OCI-LY7 (cell line): Measurements from ENCODE around the gene TMEM53. TPM values are rescaled to one million over a fixed set of nuclear protein-coding genes. Genes with fewer than 3 reads are reported as not detected.

Experiments
- BruUV-seq: library from RNA; stranded (reverse); fragments of 400-500 nt; replicated peaks from 2 replicates; lab custom pipeline; 2021; lab: Mats Ljungman, UMichigan
- CTCF ChIA-PET: fragments of 300-600 bp; sonication (Branson Sonifier 250); formaldehyde crosslinking; loops from one replicate; lab custom pipeline; 2022; ENCODE audit warnings: antibody characterized with exemption; ENCODE audit not compliant: unreplicated experiment; lab: Charles Lee
- POLR2A ChIA-PET: fragments of 300-600 bp; sonication (Branson Sonifier 250); formaldehyde crosslinking; loops from one replicate; lab custom pipeline; 2022; ENCODE audit warnings: antibody characterized with exemption; lab: Charles Lee
- DNase-seq: peaks from one replicate; pipeline ENCODE4 v3.0.0-alpha.2; 2015; ENCODE audit warnings: low spot score
- H2AFZ ChIP-seq: fragments of 200-600 bp; sonication (generic), shearing (Covaris generic); 2 replicates; pipeline ENCODE4 v1.6.1; 2014; ENCODE audit warnings: mild to moderate bottlenecking, antibody characterized with exemption, low read length, moderate library complexity
- H3K27ac ChIP-seq: fragments of 200-600 bp; sonication (generic); 2 replicates; pipeline ENCODE4 v1.5.1; 2014; ENCODE audit warnings: mixed run types, low read depth, mild to moderate bottlenecking, moderate library complexity, low read length, inconsistent platforms; ENCODE audit not compliant: poor library complexity, severe bottlenecking
- H3K36me3 ChIP-seq: fragments of 200-600 bp; sonication (generic); 2 replicates; pipeline ENCODE4 v1.6.1; 2014; ENCODE audit warnings: mild to moderate bottlenecking, antibody characterized with exemption, low read length, moderate library complexity, mixed read lengths; ENCODE audit not compliant: insufficient read depth
- H3K4me1 ChIP-seq: fragments of 200-600 bp; sonication (generic); 2 replicates; pipeline ENCODE4 v1.5.1; 2014; ENCODE audit warnings: mild to moderate bottlenecking, low read length; ENCODE audit not compliant: insufficient read depth, poor library complexity, severe bottlenecking
- H3K4me2 ChIP-seq: fragments of 200-600 bp; sonication (generic); 2 replicates; pipeline ENCODE4 v1.6.1; 2014; ENCODE audit warnings: mild to moderate bottlenecking, low read length
- H3K4me3 ChIP-seq: fragments of 200-600 bp; sonication (generic); 2 replicates; pipeline ENCODE4 v1.5.1; 2014; ENCODE audit warnings: mild to moderate bottlenecking, low read depth, low read length; ENCODE audit not compliant: poor library complexity, severe bottlenecking
- H3K79me2 ChIP-seq: fragments of 200-600 bp; sonication (generic); 2 replicates; pipeline ENCODE4 v1.6.1; 2016; ENCODE audit warnings: low read depth, mild to moderate bottlenecking, low read length, moderate library complexity, mixed read lengths; ENCODE audit not compliant: insufficient read depth
- H3K9me2 ChIP-seq: fragments of 200-600 bp; sonication (generic); 2 replicates; pipeline ENCODE4 v1.6.1; 2016; ENCODE audit warnings: mild to moderate bottlenecking, low read length, mixed read lengths; ENCODE audit not compliant: insufficient read depth
- H3K9me3 ChIP-seq: fragments of 200-600 bp; sonication (generic); 2 replicates; pipeline ENCODE4 v1.6.1; 2014; ENCODE audit warnings: mild to moderate bottlenecking, mixed run types, low read length, mixed read lengths
- H4K20me1 ChIP-seq: fragments of 200-600 bp; sonication (generic); 2 replicates; pipeline ENCODE4 v1.6.1; 2014; ENCODE audit warnings: mild to moderate bottlenecking, antibody characterized with exemption, low read length, moderate library complexity, mixed read lengths; ENCODE audit not compliant: insufficient read depth
- EZH2phosphoT487 ChIP-seq: fragments of 200-600 bp; sonication (generic); IDR thresholded peaks from 2 replicates; pipeline ENCODE4 v1.6.1; 2018; ENCODE audit warnings: low read depth, borderline replicate concordance, mild to moderate bottlenecking, mixed run types, antibody characterized with exemption, low read length, moderate library complexity, mixed read lengths
- intact Hi-C: fragments of 100-400 bp; cut with micrococcal nuclease; formaldehyde crosslinking; loops from one replicate; pipeline ENCODE4 v1.10.0; 2022; ENCODE audit not compliant: unreplicated experiment
- total RNA-seq, 2 experiments: library from RNA; depleted of rRNA in 1 of 2; stranded (reverse); fragments of >200 nt in 1 of 2; shearing (Covaris generic) in 1 of 2; gene quantifications; 2 replicates each; pipeline ENCODE4 v1.2.3, GENCODE V29; 2014 to 2022
- TF ChIP-seq, protein P1 (sequence below): fragments of 200-600 bp; sonication (generic); conservative IDR thresholded peaks from 2 replicates; pipeline ENCODE4 v1.5.1; 2014; ENCODE audit warnings: mild to moderate bottlenecking, antibody characterized with exemption, low read length, moderate library complexity, mixed read lengths

Gene TMEM53
- total RNA-seq, 2 experiments from 2014 or later, result 6.6 to 8.1 TPM

DNA sequence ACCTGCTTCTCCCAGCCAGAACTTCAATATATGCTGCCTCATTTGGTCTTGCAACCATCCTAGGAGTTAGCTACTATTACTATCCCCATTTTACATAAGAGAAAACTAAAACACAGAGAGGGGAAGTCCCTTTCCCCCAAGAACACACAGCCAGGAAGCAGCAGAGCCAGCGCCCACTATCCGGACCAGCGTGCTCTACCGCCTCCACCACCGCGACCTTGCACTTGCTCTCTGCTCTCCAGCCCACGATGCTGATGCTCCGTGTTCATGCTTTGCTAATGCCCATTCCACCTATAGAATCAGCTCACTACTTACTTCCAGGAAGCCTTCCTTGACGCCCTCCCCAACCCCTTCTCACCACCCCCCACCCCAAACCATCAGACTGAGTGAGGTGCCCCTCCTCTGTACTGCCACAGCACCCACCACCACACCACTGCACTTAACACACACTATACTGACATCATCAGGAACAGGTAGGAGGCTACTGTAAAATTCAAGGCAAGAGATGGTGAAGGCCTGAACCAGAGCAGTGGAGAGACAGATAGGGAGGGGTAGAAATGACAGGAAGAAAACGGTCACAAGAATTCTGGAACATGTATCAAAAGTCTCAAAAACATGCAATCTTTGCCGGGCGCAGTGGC lies 9.4 kb downstream of the TMEM53 start:
- H3K9me2 ChIP-seq, result no peaks in the 10 kb centered on the region
- CTCF ChIA-PET, result no interaction called here
- H3K36me3 ChIP-seq, result no peaks in the 10 kb centered on the region
- TF ChIP-seq EZH2phosphoT487, result no peak
- TF ChIP-seq, protein P1, sequence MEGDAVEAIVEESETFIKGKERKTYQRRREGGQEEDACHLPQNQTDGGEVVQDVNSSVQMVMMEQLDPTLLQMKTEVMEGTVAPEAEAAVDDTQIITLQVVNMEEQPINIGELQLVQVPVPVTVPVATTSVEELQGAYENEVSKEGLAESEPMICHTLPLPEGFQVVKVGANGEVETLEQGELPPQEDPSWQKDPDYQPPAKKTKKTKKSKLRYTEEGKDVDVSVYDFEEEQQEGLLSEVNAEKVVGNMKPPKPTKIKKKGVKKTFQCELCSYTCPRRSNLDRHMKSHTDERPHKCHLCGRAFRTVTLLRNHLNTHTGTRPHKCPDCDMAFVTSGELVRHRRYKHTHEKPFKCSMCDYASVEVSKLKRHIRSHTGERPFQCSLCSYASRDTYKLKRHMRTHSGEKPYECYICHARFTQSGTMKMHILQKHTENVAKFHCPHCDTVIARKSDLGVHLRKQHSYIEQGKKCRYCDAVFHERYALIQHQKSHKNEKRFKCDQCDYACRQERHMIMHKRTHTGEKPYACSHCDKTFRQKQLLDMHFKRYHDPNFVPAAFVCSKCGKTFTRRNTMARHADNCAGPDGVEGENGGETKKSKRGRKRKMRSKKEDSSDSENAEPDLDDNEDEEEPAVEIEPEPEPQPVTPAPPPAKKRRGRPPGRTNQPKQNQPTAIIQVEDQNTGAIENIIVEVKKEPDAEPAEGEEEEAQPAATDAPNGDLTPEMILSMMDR, result no peak
- H3K9me3 ChIP-seq, result no peaks in the 10 kb centered on the region
- POLR2A ChIA-PET, result interaction anchor here (1.0 to 2.1 kb wide), 2 partner anchors 10 to 12 kb away, joined by 3 to 8 read pairs; partner anchors contain the start of genes ARMH1 and TMEM53
- H3K4me3 ChIP-seq, result no peak overlapping the region
- BruUV-seq, result no TSS peak
- H3K4me1 ChIP-seq, result peaks cover 4% of the 10 kb centered on the region
- H4K20me1 ChIP-seq, result no peaks in the 10 kb centered on the region
- no peak overlapping the region for H3K4me2 ChIP-seq
- no peak for DNase-seq
- intact Hi-C loops, result no loop called here
- H3K79me2 ChIP-seq, result no peaks in the 10 kb centered on the region
- H3K27ac ChIP-seq, result no peak overlapping the region
- no peak overlapping the region for H2AFZ ChIP-seq

DNA sequence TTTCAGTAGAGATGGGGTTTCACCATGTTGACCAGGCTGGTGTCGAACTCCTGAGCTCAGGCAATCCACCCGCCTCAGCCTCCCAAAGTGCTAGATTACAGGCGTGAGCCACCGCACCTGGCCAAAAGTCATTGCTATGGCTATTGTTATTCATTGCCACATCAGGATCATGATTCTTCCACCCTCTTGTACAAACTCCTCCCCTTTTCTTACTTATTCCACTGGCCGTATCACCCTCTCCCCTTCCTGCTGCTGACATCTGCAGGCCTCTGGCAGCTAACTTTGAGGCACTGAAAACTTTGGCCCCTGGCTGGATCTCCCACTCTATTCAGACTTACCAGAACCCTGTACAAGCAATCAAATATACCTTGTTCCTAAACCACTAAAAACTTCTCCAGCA lies 10.9 kb downstream of the TMEM53 start:
- no peaks in the 10 kb centered on the region for H3K79me2 ChIP-seq
- no peaks in the 10 kb centered on the region for H3K9me3 ChIP-seq
- TF ChIP-seq, protein P1, result no peak
- no peak for TF ChIP-seq EZH2phosphoT487
- no peaks in the 10 kb centered on the region for H3K36me3 ChIP-seq
- no peak for DNase-seq
- intact Hi-C loops, result no loop called here
- H3K4me2 ChIP-seq, result no peak overlapping the region
- POLR2A ChIA-PET, result interaction anchor here (2.1 kb wide), 1 partner anchor 11 kb away, joined by 8 read pairs; the partner anchor contains the start of genes ARMH1 and TMEM53
- H3K27ac ChIP-seq, result no peak overlapping the region
- BruUV-seq, result no TSS peak
- no peak overlapping the region for H2AFZ ChIP-seq
- H3K4me1 ChIP-seq, result peaks cover 4% of the 10 kb centered on the region
- H3K4me3 ChIP-seq, result no peak overlapping the region
- no peaks in the 10 kb centered on the region for H4K20me1 ChIP-seq
- no peaks in the 10 kb centered on the region for H3K9me2 ChIP-seq
- CTCF ChIA-PET, result no interaction called here

DNA sequence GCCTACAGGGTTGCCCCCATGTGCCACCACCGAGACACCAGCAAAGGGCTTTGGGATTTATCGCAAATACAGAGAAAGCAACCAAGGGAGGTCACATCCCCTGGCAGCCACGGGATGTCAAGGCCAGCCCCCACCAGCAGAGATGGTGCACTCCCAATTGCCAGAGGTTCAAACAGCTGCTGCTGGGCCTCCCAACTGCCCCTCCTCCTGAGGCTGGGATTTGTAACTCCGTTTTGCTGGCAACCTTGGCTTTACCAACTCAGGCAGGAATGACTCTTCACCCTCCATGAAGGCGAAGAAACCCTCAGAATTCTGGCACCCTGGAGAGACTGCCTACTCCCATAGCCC lies 11.6 kb downstream of the TMEM53 start:
- no peak overlapping the region for H3K4me3 ChIP-seq
- POLR2A ChIA-PET, result interaction anchor here (1.5 kb wide), 1 partner anchor 14 kb away, joined by 3 read pairs; no protein-coding TSS in a partner anchor
- H2AFZ ChIP-seq, result no peak overlapping the region
- H3K79me2 ChIP-seq, result no peaks in the 10 kb centered on the region
- H3K9me3 ChIP-seq, result no peaks in the 10 kb centered on the region
- BruUV-seq, result no TSS peak
- no peak overlapping the region for H3K27ac ChIP-seq
- TF ChIP-seq EZH2phosphoT487, result no peak
- TF ChIP-seq, protein P1, result no peak
- H3K9me2 ChIP-seq, result no peaks in the 10 kb centered on the region
- H3K4me2 ChIP-seq, result no peak overlapping the region
- H3K36me3 ChIP-seq, result no peaks in the 10 kb centered on the region
- CTCF ChIA-PET, result no interaction called here
- peaks cover 4% of the 10 kb centered on the region for H3K4me1 ChIP-seq
- intact Hi-C loops, result no loop called here
- DNase-seq, result no peak
- no peaks in the 10 kb centered on the region for H4K20me1 ChIP-seq
